Skeletal muscle cell (primary cell): ENCODE data around the gene ATP2B3.
A peak's percentile ranks its signal among the peaks of the same experiment; 100 is the strongest.
"Not testable (repeated sequence)": the region's sequence is repeated elsewhere in the genome, so short reads cannot be mapped to it uniquely, and the experiment has no call there.

Experiments
- DNase-seq: peaks from one replicate; pipeline ENCODE4 v3.0.0-alpha.2; 2010; ENCODE audit warnings: low read depth
- H3K4me3 ChIP-seq: 2 replicates; pipeline ENCODE4 v1.5.1; 2011; ENCODE audit warnings: low read depth, mild to moderate bottlenecking, control low read depth, low read length, moderate library complexity

The ATP2B3 gene

DNA sequence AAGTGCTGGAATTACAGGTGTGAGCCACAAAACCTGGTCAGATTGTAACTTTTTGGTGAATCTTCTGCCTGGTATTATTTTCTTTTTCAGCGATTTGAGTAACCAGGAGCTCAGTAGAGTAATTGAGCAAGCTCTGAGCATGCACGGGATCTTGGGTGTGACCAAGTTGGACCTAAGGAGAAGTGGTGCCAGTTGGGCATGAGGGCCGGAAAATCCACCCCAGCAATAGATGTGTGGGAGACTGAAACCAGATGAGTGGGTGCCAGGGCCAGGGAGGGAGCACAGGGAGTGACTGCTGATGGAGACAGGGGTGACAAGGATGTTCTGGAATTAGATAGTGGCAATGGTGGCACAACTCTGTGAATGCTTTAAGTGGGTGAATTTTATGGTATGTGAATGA is 85.2 kb downstream of the ATP2B3 start:
- DNase-seq: no peak
- no peak overlapping the region for H3K4me3 ChIP-seq

DNA sequence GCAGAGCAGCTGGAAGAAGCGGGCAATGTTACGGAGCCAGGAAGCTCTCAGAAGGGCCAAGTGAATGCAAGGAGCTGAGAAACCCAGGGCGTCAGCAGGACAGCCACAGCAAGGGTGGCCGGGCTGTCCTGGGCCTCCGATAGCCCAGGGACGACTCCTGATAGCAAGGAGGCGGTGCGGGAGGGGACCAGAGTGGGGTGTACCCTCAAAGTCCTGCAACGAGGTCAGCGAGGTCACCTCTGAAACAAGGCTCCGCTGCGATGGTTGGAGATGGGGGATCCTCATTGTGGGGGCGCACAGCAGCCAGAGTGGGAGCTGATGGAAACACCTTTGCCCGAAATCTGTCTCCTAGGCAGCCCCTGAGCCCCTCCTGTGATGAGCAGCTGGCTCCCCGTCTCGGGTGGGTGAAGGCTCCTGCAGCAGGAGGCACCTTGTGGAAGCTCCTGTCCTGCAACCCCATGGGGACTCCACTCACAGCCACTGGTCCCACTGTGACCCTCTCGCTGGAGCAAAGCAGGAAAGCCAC is 85.8 kb downstream of the ATP2B3 start:
- no peak for DNase-seq
- H3K4me3 ChIP-seq: no peak overlapping the region

DNA sequence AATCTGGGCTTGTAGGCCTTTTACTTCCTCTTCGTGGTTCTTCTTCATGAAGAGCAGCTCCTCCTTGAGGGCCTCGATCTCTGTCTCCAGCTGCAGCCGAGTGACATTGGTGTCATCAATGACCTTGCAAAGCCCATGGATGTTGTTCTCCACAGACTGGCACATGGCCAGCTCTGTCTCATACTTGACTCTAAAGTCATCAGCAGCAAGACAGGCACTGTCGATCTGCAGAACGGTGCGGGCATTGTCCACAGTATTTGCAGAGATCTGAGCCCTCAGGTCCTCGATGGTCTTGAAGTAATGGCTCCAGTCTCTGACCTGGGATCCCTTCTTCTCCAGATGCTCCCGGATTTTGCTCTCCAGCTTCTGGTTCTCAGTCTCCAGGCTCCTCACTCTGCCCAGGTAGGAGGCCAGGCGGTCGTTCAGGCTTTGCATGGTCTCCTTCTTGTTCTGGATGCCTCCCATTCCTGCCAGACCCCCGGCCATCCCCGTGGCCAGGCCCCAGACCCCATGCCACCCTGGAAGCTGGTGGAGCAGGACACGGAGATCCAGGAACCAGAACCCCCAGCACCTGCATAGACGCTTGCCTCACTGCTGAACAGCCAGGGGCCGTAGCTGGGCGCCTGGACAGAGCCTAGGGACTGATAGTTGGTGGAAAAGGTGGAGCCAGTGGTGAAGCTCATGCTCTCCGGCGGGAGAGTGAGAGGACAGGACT is 87.4 kb downstream of the ATP2B3 start:
- DNase-seq, H3K4me3 ChIP-seq: not testable (repeated sequence)

DNA sequence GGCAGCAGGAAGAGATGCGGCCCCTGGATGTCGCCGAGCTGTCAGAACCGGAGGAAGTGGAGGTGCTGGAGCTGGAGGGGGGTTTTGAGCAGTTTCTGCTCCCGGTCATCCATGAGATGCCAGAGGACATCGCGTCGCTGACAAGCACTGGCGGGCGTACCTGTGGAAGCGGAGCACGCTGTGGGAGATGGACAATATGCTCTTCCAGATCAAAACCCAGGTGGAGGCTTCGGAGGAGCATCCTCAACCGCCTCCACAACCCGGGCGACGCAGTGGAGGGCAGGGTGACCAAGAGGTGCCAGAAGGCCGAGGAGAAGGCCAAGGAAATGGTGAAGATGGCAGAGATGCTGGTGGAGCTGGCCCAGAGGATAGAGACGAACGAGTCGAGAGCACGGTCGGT is 89.1 kb downstream of the ATP2B3 start:
- H3K4me3 ChIP-seq: no peak overlapping the region
- DNase-seq: no peak

DNA sequence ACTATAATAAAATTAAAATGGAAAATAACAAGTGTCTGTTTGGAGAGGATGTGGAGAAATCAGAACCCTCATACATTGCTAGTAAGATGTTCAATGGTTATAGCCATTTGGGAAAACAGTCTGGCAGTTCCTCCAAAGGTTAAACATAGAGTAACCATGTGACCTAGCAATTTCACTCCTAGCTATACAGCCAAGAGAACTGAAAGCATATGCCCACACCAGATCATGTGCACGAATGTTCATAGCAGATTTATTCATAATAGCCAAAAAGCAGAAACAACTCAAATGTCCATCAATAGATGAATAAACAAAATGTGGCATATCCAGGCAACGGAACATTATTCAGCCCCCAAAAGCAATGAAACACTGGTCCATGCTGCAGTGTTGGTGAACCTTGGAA is 90.9 kb downstream of the ATP2B3 start:
- DNase-seq: no peak
- no peak overlapping the region for H3K4me3 ChIP-seq

DNA sequence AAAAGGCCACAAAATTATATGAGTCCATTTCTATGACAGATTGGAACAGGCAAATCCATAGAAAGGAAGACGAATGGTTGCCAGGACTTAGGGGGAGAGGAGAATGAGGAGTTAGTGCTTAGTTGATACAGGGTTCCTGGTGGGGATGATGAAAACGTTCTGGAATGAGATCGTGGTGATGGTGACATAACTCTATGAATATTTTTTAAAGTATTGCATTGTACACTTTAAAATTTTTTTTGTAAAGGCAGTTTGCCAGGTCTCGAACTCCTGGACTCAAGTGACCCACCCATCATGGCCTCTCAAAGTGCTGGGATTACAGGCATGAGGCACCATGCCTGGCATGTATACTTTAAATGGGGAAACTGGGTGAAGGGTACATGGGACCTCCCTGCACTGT is 91.4 kb downstream of the ATP2B3 start:
- no peak for DNase-seq
- H3K4me3 ChIP-seq: no peak overlapping the region

DNA sequence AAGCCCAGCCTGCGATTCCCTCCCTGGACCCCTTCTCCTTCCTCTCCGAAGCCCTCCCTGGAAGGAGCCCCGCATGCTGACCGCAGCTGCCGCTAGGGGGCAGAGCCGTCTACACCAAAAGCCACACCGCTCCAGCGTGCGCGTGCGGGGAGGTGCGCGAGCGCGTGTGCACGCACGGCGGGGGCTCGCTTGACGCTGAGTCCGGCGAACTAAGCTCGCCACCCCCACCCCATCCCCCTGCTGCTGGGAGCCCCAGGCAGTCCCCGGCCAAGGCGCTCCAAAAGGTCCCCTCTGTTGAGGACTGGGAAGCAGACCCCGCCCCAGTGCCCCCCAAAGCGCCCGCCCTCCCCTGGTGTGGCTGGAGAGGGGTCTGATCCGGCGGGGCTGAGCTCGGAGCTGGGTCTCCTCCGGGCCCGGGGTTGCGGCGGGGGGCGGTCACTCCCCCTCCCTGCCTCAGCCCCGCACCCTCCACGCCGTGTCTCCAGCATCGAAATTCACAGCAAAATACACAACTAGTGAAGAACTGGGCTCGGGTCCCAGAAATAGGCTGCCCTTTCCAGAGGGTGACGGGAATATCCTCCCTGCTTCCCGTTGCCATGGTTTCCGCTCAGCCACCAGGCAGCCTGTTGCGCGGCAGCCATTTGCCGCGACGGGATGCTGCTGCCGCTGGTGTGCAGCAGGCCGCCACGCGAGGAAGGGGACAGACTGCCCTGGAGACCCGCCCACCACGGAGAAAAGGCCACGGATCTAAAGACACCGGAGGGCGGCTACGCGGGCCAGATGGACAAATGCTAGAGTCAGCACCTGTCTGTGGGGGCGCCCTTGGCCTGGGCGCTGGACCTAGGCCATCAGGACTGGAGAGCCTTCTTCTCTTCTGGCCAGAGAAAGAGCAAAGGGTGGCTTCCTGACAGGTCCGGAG is 92.7 kb downstream of the ATP2B3 start:
- peak overlapping the region; percentile 37 for H3K4me3 ChIP-seq
- peak; percentile 31 for DNase-seq

DNA sequence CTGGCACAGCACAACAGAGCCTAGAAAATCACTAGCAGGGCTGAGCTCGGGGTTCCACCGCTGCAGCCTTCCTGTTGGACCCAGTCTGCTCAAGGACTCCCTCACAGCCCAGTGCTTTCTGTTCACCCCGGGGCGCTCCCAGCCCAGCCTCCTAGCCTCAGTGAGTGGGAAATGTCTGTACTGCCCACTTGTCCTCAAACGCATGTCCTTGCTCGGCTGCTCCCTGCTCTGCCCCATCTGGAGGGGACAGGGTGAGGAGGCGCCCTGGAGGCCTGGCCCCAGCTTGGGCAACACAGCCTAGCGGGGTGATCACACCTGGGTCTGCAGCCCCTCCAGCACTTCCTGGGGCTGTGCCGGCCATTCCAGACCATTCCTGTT is 93.4 kb downstream of the ATP2B3 start:
- DNase-seq: no peak
- H3K4me3 ChIP-seq: no peak overlapping the region

DNA sequence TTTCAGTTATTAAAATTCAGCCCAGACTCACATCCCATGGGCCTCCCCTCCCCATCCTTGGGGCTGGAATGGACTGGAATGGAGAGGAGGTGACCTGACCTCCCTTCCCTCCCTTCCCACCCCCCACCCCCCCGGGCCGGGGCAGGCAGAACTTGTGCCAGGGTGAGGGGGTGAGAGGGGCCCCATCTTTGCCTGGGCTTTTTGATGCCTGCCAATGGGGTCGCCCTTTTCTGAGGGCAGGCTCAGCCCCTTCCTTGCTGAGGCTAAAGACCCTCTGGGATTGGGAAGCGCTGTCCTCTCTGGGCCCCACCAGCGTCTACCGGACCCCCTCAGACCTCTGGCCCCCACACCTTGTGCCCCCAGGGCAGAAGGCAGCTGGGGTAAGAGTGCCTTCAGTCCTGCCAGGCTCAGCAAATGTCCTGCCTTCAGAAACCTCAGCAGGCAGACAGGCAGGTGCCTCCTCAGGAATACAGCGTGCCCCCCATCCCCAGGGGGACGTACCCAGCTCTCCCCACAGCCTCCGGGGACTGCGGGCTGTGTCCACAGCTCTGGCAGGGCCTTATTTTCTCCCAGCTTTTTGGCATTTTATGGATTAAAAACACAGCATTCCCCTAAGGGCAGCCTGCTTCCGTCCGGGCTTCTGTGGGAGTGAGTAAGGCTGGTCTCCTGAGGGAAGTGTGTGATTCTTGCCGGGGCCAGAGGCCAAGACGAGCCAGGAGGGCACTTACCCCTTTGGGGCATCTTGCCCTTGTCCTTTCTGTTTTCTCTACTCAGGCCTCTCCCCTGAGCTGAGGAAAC is 94.1 kb downstream of the ATP2B3 start:
- no peak for DNase-seq
- no peak overlapping the region for H3K4me3 ChIP-seq

DNA sequence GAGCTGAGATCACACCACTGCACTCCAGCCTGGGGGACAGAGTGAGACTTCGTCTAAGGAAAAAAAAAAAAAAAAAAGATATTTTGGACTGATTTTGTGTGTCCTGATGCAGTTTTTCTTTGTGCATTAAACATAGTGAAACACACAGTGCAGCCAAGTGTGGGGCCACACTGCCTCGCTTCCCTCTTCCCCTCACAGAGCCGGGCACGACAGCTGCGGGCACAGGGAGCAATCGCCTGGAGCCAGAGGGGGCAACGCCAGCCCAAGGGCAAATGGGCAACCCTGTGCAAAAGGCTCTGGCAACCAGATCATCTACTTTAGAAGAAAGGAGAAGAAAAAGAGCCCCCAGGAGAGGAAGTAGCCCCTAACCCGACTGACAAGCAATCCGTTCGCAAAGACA is 95.0 kb downstream of the ATP2B3 start:
- H3K4me3 ChIP-seq: no peak overlapping the region
- no peak for DNase-seq

DNA sequence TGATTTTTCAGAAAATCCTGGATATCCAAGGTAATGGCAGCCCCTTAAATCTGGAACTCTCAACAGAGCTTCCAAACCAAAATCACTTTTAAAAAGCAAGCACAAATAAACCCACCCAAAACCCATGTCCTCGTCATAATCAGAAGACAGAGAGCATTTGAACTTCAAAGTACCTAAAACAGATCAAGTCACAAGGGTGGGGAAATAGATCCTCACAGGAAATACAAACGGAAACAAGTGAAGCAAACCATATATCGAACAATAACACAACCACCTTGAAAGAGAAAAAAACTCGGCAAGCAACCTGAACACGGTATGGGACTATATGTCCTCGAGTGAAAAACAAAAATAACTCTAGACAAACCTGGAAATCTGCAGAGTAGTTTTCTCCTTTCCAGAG is 97.4 kb downstream of the ATP2B3 start:
- no peak for DNase-seq
- no peak overlapping the region for H3K4me3 ChIP-seq

DNA sequence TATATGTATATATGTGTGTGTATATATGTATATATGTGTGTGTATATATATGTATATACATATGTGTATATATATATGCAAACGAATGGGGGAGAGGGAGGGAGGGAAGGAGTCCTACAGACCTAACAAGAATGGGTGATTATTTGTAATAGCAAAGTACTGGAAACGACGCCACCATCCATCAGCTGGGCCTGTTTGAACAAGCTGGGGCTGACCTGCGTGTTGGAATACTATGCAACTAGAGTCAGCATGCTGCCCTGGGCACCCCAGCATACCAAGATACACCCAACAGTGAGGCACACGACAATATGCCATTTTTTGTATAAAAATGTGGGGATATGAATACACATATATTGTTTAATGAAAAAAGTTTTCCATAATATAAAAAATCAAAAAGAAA is 103.1 kb downstream of the ATP2B3 start:
- H3K4me3 ChIP-seq: no peak overlapping the region
- no peak for DNase-seq

DNA sequence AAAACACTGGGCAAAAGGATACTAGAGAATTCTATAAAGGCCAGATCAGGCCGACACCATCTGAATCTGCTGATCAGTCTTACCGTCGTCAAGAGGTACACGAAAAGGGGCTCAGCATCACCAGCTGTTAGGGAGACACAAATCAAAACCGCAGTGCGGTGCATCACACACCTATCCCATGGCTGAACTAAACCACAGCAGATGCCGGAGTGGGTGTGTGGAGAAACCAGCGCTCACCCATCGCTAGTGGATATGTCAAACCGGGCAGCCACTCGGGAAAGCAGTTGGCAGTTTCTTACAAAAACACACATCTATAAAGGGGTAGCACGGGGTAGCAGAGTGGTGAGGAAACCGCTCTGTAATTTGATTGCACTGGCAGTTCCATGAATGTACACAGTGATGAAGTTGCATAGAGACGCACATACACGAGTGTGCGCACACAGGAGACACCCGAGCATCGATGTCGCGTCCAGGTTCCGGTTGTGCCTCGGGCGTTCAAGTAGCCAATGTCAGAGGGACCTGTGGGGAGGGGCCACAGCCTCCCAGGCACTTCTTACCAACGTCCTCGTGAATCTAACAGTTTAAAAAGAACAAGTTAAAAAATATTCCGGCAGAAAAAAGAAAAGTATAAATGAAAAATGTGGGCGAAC is 104.6 kb downstream of the ATP2B3 start:
- no peak for DNase-seq

DNA sequence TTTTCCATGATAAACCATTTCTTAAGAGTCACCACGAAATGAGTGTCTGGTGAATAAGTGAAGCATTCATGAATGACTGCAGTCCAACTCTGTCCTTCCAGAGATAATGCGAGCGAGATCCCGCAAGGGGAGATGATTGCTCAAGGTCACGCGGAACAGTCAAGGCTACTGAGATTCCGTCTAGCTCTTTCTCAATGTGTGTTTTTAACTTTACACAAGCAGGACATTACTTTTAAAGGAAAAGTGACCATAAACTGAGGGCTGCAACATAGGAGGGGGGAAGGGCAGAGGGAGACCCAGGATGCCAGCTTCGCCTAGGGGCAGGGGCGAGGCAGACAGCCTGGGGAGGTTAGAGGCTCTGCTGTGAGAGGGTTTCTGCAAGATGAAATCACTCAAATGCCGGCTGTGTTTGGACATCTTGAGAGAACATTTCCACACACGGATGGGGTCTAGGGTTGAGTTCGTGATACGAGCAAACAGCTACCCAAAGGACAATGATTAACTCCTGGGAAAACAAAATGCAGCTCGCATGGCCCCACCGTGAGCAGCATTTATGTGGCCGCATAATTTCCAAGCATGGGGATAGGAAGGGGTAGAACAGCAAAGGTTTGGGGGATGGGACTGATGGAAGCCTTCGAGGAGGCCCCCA is 105.3 kb downstream of the ATP2B3 start:
- no peak for DNase-seq
- no peak overlapping the region for H3K4me3 ChIP-seq

More for the DNA sequence above, 104.6 kb downstream of the ATP2B3 start:
- H3K4me3 ChIP-seq: no peak overlapping the region

DNA sequence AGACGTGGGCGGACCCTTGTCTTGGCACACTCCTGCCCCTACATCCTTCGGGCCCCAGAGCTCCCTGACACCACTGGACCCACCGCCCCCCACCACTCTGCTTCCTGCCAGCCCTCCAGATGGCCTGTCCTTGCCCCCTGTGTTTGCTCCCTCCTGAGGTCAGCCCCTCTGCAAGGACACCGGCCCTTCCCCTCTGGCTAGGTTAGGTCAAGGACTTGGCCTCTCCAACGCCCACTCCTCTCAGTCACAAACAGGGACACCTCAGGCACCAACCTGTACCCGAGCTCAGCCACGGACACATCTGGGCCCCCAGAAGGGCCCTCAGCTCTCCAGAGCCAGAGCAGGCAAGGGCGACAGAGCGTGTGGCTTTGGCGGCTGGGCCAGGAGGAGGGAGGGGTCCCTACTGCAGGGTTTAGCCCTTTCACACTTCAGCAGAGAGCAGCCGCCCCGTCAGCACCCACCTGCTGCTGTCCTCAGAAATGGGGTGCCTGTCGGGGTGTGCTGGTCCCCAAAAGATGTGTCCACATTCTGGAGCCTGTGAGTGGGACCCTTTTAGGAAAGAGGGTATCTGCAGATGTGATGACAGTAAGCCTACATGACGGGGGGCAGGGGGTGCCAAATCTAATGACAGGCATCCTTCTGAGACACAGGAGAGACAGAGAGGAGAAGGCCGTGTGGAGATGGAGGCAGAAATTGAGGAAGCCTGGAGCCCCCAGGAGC is 106.0 kb downstream of the ATP2B3 start:
- DNase-seq: no peak
- H3K4me3 ChIP-seq: no peak overlapping the region

DNA sequence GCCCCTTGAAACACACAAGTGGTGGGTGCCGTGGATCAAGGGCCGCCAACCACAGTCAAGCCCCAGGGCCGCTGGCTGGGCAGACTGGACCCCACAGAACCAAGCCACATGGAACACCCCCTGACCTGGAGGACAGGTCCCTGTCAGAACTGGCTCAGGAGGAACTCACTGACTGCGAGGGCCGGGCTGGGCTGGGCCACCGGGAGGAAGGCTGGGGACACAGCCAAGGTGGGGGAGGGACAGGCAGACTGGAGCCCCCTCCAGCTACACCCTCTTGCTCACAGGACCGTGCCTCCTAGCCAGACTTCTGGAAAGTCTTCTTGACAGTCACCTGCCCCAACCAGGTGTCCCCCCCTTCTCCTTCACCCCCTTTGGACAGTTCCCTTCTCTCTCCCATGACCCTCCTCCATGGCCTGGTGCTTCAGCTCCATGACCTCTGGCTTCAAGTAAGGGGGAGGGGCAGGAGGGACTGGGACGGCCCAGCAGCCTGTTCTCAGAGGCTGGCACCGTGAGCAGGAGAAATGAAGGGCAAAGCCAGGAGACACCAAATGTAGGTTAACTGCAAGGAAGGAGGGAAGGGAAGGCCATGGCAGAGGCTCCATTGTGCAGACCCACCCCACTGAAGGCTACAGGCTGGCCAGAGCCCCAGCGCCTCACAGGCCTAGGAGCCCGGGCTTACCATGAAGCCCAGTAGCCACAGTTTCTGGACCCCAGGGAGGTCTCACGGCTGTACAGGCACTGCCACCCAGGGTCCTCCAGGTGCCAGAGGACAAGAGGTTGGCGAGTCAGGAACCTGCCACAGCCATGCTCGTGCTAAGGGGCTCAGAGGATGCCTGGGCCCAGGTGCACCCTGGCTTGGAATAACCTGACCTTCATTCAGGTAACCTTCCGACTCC is 107.0 kb downstream of the ATP2B3 start:
- no peak for DNase-seq
- H3K4me3 ChIP-seq: no peak overlapping the region

DNA sequence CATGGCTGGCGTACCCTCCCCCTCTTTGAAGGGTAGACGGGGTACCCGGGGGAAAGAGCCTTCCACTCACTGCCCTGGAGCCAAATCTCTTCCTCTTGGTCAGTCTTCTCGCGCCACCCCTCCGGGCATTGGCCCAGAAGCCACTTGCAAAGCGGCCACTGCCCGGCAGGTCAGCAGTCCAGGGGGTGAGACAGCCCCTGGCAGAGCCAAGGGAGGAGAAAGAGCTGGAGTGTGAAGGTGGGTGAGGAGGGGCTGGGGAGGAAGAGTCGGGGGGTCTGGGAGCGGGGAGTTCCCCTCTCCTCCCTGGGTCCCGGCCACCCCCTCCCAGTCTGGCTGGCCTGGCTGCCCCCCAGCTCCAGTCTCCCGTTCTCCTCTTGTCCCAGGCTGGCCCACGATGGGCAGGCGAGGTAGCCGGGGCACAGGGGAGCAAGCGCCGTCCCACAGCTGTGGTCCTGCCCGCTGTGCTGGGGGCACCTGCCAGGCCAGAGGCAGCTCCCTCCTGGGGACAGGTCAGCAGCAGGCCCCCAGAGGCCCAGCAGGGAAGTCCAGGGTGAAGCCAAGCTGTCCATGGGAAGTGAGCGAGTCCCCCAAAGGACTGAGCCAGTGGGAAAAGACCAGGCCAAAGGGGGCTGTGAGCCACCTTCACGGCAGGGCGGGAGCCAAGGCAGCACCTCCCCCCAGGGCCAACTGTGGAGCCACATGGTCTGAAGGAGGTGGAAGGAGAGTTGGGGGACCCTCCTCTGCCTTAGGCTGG is 108.0 kb downstream of the ATP2B3 start:
- no peak overlapping the region for H3K4me3 ChIP-seq
- no peak for DNase-seq
